ENCODE results near the gene UBASH3A. TPM values are rescaled to one million over a fixed set of nuclear protein-coding genes. Genes with fewer than 3 reads are reported as not detected.

UBASH3A gene
- polyA plus RNA-seq, 2 of the 4 experiments (the other 2 are of a cell fraction): not detected

GRCh38 chr21:42435401-42435800 is 31.7 kb downstream of the UBASH3A start (continued):
- no peak for TF ChIP-seq PHF8 (IDR thresholded peaks at IDR 0.05; ENCODE audit: borderline replicate concordance, low read depth)
- TF ChIP-seq, protein P1, sequence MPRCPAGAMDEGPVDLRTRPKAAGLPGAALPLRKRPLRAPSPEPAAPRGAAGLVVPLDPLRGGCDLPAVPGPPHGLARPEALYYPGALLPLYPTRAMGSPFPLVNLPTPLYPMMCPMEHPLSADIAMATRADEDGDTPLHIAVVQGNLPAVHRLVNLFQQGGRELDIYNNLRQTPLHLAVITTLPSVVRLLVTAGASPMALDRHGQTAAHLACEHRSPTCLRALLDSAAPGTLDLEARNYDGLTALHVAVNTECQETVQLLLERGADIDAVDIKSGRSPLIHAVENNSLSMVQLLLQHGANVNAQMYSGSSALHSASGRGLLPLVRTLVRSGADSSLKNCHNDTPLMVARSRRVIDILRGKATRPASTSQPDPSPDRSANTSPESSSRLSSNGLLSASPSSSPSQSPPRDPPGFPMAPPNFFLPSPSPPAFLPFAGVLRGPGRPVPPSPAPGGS (IDR thresholded peaks at IDR 0.05): no peak

DNA sequence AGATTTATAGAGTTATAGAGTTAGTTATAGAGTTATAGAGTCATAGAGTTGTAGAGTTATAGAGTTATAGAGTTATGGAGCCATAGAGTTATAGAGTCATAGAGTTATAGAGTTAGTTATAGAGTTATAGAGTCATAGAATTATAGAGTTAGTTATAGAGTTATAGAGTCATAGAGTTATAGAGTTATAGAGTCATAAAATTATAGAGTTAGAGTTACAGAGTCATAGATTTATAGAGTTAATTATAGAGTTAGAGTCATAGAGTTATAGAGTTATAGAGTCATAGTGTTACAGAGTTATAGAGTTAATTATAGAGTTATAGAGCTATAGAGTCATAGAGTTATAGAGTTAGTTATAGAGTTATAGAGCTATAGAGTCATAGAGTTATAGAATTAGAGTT is 32.1 kb downstream of the UBASH3A start:
- ATAC-seq: no peak
- Histone ChIP-seq H3K9me3 (0 out of 3 replicates have a peak, but pooled peaks cover 9% of the 10 kb centered on the region), H3K4me3 (no peak overlapping the region), H3K27ac (no peak overlapping the region), H3K4me1 (no peaks in the 10 kb centered on the region), H3K4me2 (no peak overlapping the region)
- no peak for DNase-seq (ENCODE audit: low read depth in 1 of 2, low spot score in 1 of 2)
- TF ChIP-seq CHD2 (IDR thresholded peaks at IDR 0.05; ENCODE audit: low read length, partially characterized antibody): no peak
- no peak for TF ChIP-seq JUN (IDR thresholded peaks at IDR 0.05)
- no peak for TF ChIP-seq RFX5 (IDR thresholded peaks at IDR 0.05)
- no peak for TF ChIP-seq SREBF2 (IDR thresholded peaks at IDR 0.05)
- no peak for TF ChIP-seq EHF (CRISPR knock-in tag; IDR thresholded peaks at IDR 0.05)
- TF ChIP-seq CHD4 (IDR thresholded peaks at IDR 0.05; ENCODE audit: borderline replicate concordance): no peak
- no peak for TF ChIP-seq E2F6 (IDR thresholded peaks at IDR 0.05; ENCODE audit: borderline replicate concordance, low read depth)
- TF ChIP-seq KDM1A (IDR thresholded peaks at IDR 0.05; ENCODE audit: low read depth): no peak
- TF ChIP-seq MYC (IDR thresholded peaks at IDR 0.05; ENCODE audit: borderline replicate concordance, low read length): no peak
- TF ChIP-seq, protein P1 (IDR thresholded peaks at IDR 0.05): no peak
- no peak for TF ChIP-seq ESRRA (IDR thresholded peaks at IDR 0.05; ENCODE audit: borderline replicate concordance, low read length)
- TF ChIP-seq CBX8 (IDR thresholded peaks at IDR 0.05): no peak
- TF ChIP-seq, protein P2, sequence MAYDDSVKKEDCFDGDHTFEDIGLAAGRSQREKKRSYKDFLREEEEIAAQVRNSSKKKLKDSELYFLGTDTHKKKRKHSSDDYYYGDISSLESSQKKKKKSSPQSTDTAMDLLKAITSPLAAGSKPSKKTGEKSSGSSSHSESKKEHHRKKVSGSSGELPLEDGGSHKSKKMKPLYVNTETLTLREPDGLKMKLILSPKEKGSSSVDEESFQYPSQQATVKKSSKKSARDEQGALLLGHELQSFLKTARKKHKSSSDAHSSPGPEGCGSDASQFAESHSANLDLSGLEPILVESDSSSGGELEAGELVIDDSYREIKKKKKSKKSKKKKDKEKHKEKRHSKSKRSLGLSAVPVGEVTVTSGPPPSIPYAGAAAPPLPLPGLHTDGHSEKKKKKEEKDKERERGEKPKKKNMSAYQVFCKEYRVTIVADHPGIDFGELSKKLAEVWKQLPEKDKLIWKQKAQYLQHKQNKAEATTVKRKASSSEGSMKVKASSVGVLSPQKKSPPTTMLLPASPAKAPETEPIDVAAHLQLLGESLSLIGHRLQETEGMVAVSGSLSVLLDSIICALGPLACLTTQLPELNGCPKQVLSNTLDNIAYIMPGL (CRISPR knock-in tag; IDR thresholded peaks at IDR 0.05; ENCODE audit: borderline replicate concordance): no peak
- TF ChIP-seq CEBPB (IDR thresholded peaks at IDR 0.05): no peak
- TF ChIP-seq POLR2A (IDR thresholded peaks at IDR 0.05; ENCODE audit: low read length): no peak
- no peak for TF ChIP-seq HOXB13 (CRISPR knock-in tag; IDR thresholded peaks at IDR 0.05; ENCODE audit: low read depth)
- TF ChIP-seq HOXB5 (CRISPR knock-in tag; IDR thresholded peaks at IDR 0.05): no peak
- no peak for FAIRE-seq
- CTCF ChIA-PET: no interaction called here
- POLR2A ChIA-PET: no interaction called here

GRCh38 chr21:42436914-42437313 is 33.2 kb downstream of the UBASH3A start:
- Histone ChIP-seq H3K4me1 (no peaks in the 10 kb centered on the region), H3K4me2 (no peak overlapping the region), H3K27ac (no peak overlapping the region), H3K4me3 (no peak overlapping the region), H3K9me3 (0 out of 3 replicates have a peak, but pooled peaks cover 9% of the 10 kb centered on the region)
- FAIRE-seq: no peak
- ChIA-PET POLR2A (no interaction called here), CTCF (interaction anchor here (0.6 kb wide), 1 partner anchor 13 kb away, joined by 3 read pairs; no protein-coding TSS in a partner anchor)
- no peak for ATAC-seq
- DNase-seq (ENCODE audit: low read depth in 1 of 2, low spot score in 1 of 2): no peak
- TF ChIP-seq FOSL2 (IDR thresholded peaks at IDR 0.05): no peak
- no peak for TF ChIP-seq FOSL2 (CRISPR knock-in tag; IDR thresholded peaks at IDR 0.05)
- TF ChIP-seq HOXB5 (CRISPR knock-in tag; IDR thresholded peaks at IDR 0.05): no peak
- TF ChIP-seq, protein P3, sequence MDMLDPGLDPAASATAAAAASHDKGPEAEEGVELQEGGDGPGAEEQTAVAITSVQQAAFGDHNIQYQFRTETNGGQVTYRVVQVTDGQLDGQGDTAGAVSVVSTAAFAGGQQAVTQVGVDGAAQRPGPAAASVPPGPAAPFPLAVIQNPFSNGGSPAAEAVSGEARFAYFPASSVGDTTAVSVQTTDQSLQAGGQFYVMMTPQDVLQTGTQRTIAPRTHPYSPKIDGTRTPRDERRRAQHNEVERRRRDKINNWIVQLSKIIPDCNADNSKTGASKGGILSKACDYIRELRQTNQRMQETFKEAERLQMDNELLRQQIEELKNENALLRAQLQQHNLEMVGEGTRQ (IDR thresholded peaks at IDR 0.05): no peak
- no peak for TF ChIP-seq HOXA7 (CRISPR knock-in tag; IDR thresholded peaks at IDR 0.05)
- no peak for TF ChIP-seq RFX5 (IDR thresholded peaks at IDR 0.05)
- TF ChIP-seq EHMT2 (IDR thresholded peaks at IDR 0.05; ENCODE audit: low read depth): no peak
- no peak for TF ChIP-seq ZSCAN20 (CRISPR knock-in tag; IDR thresholded peaks at IDR 0.05)
- TF ChIP-seq SREBF2 (IDR thresholded peaks at IDR 0.05): no peak
- TF ChIP-seq GATA3 (IDR thresholded peaks at IDR 0.05; ENCODE audit: borderline replicate concordance): no peak
- TF ChIP-seq, protein P2 (CRISPR knock-in tag; IDR thresholded peaks at IDR 0.05; ENCODE audit: borderline replicate concordance): no peak
- no peak for TF ChIP-seq ESRRA (IDR thresholded peaks at IDR 0.05; ENCODE audit: borderline replicate concordance, low read length)
- no peak for TF ChIP-seq NFE2L2 (conservative IDR thresholded peaks at IDR 0.05; ENCODE audit: low read length)
- no peak for TF ChIP-seq KDM5A (IDR thresholded peaks at IDR 0.05)
- TF ChIP-seq CHD4 (IDR thresholded peaks at IDR 0.05; ENCODE audit: borderline replicate concordance): no peak
- no peak for TF ChIP-seq MAX (IDR thresholded peaks at IDR 0.05)

Data from A549 (cell line).